H9 (cell line): Measurements from ENCODE around the gene OTX1. TPM values are rescaled to one million over a fixed set of nuclear protein-coding genes. Genes with fewer than 3 reads are reported as not detected.

Experiments
- DNase-seq: peaks from one replicate; pipeline ENCODE4 v3.0.0-alpha.2; 2017
- H2AFZ ChIP-seq: one replicate; pipeline ENCODE4 v1.6.1; 2013; ENCODE audit warnings: mild to moderate bottlenecking, low read length, control low read depth, moderate library complexity
- H2AK5ac ChIP-seq: 2 replicates; pipeline ENCODE4 v1.6.1; 2013; ENCODE audit warnings: low read length, control low read depth, mixed read lengths; ENCODE audit not compliant: insufficient read length
- H2BK120ac ChIP-seq: one replicate; pipeline ENCODE4 v1.6.1; 2013; ENCODE audit warnings: low read depth, mild to moderate bottlenecking, low read length, control low read depth, inconsistent platforms; ENCODE audit not compliant: poor library complexity, severe bottlenecking
- H2BK12ac ChIP-seq: 2 replicates; pipeline ENCODE4 v1.6.1; 2013; ENCODE audit warnings: low read length, control low read depth, mixed read lengths, low read depth; ENCODE audit not compliant: insufficient read length
- H2BK15ac ChIP-seq: 2 replicates; pipeline ENCODE4 v1.6.1; 2013; ENCODE audit warnings: low read depth, low read length, control low read depth
- H2BK20ac ChIP-seq: one replicate; pipeline ENCODE4 v1.6.1; 2013; ENCODE audit warnings: low read depth, mild to moderate bottlenecking, low read length, control low read depth, inconsistent platforms; ENCODE audit not compliant: poor library complexity, severe bottlenecking
- H2BK5ac ChIP-seq: 2 replicates; pipeline ENCODE4 v1.6.1; 2013; ENCODE audit warnings: low read length, control low read depth, mixed read lengths; ENCODE audit not compliant: insufficient read length
- H3K14ac ChIP-seq: 2 replicates; pipeline ENCODE4 v1.6.1; 2013; ENCODE audit warnings: low read length, control low read depth; ENCODE audit not compliant: insufficient read depth
- H3K18ac ChIP-seq: 2 replicates; pipeline ENCODE4 v1.6.1; 2013; ENCODE audit warnings: low read depth, mild to moderate bottlenecking, mixed read lengths, low read length, control low read depth; ENCODE audit not compliant: insufficient read length
- H3K23ac ChIP-seq: 2 replicates; pipeline ENCODE4 v1.6.1; 2013; ENCODE audit warnings: low read length, control low read depth, mixed read lengths, low read depth; ENCODE audit not compliant: insufficient read length
- H3K23me2 ChIP-seq: 2 replicates; pipeline ENCODE4 v1.6.1; 2013; ENCODE audit warnings: low read depth, mild to moderate bottlenecking, mixed read lengths, low read length, control low read depth; ENCODE audit not compliant: insufficient read length, poor library complexity, severe bottlenecking
- H3K27ac ChIP-seq: 2 replicates; pipeline ENCODE4 v1.5.1; 2013; ENCODE audit warnings: low read length, control low read depth, mixed read lengths, low read depth; ENCODE audit not compliant: insufficient read length
- H3K27me3 ChIP-seq: 2 replicates; pipeline ENCODE4 v1.6.1; 2013; ENCODE audit warnings: low read length, control low read depth, inconsistent platforms; ENCODE audit not compliant: insufficient read depth
- H3K4ac ChIP-seq: 2 replicates; pipeline ENCODE4 v1.6.1; 2013; ENCODE audit warnings: low read depth, mild to moderate bottlenecking, control low read depth, inconsistent platforms, low read length, moderate library complexity
- H3K4me1 ChIP-seq: 2 replicates; pipeline ENCODE4 v1.6.1; 2013; ENCODE audit warnings: low read length, control low read depth, inconsistent platforms; ENCODE audit not compliant: insufficient read depth
- H3K4me2 ChIP-seq: 2 replicates; pipeline ENCODE4 v1.6.1; 2013; ENCODE audit warnings: low read length, control low read depth, mixed read lengths; ENCODE audit not compliant: insufficient read length, insufficient read depth
- H3K56ac ChIP-seq: 2 replicates; pipeline ENCODE4 v1.6.1; 2013; ENCODE audit warnings: low read depth, mild to moderate bottlenecking, mixed read lengths, low read length, control low read depth; ENCODE audit not compliant: insufficient read length
- H3K79me1 ChIP-seq: 2 replicates; pipeline ENCODE4 v1.6.1; 2013; ENCODE audit warnings: low read depth, mild to moderate bottlenecking, moderate library complexity, low read length, control low read depth, inconsistent platforms; ENCODE audit not compliant: insufficient read depth, poor library complexity, severe bottlenecking
- H3K79me2 ChIP-seq: 2 replicates; pipeline ENCODE4 v1.6.1; 2013; ENCODE audit warnings: low read length, control low read depth, inconsistent platforms; ENCODE audit not compliant: insufficient read depth
- H3K9ac ChIP-seq: 2 replicates; pipeline ENCODE4 v1.6.1; 2013; ENCODE audit warnings: low read length, control low read depth, mixed read lengths; ENCODE audit not compliant: insufficient read length; ENCODE audit errors: extremely low read depth
- H3K9me3 ChIP-seq: one replicate; pipeline ENCODE4 v1.6.1; 2013; ENCODE audit warnings: low read depth, low read length, inconsistent platforms; ENCODE audit not compliant: control insufficient read depth
- H3T11ph ChIP-seq: one replicate; pipeline ENCODE4 v1.6.1; 2013; ENCODE audit warnings: mild to moderate bottlenecking, low read length, control low read depth, inconsistent platforms
- H4K20me1 ChIP-seq: one replicate; pipeline ENCODE4 v1.6.1; 2013; ENCODE audit not compliant: control insufficient read depth, insufficient read length, insufficient read depth
- H4K5ac ChIP-seq: 2 replicates; pipeline ENCODE4 v1.6.1; 2013; ENCODE audit warnings: low read depth, mild to moderate bottlenecking, mixed read lengths, low read length, control low read depth; ENCODE audit not compliant: insufficient read length
- H4K8ac ChIP-seq: replicated peaks from 2 replicates; pipeline ENCODE4 v1.6.1; 2013; ENCODE audit warnings: low read length, control low read depth, mixed read lengths, low read depth; ENCODE audit not compliant: insufficient read length
- H4K91ac ChIP-seq: 2 replicates; pipeline ENCODE4 v1.6.1; 2013; ENCODE audit warnings: low read depth, mild to moderate bottlenecking, moderate library complexity, mixed read lengths, low read length, control low read depth; ENCODE audit not compliant: insufficient read length
- H3K27ac Mint-ChIP-seq, 3 experiments: 2 replicates in 2 of 3; 3 replicates in 1 of 3; pipeline ENCODE4 v1.8.0; 2020 to 2021; ENCODE audit warnings: mixed read lengths in 3 of 3, mild to moderate bottlenecking in 1 of 3, moderate library complexity in 1 of 3
- H3K27me3 Mint-ChIP-seq: 2 replicates; pipeline ENCODE4 v1.8.0; 2021; ENCODE audit warnings: low read depth, mild to moderate bottlenecking, moderate library complexity, mixed read lengths
- H3K36me3 Mint-ChIP-seq, 3 experiments: 2 replicates in 2 of 3; 3 replicates in 1 of 3; pipeline ENCODE4 v1.8.0; 2020 to 2021; ENCODE audit warnings: low read depth in 3 of 3, mixed read lengths in 3 of 3; ENCODE audit not compliant: insufficient read depth in 1 of 3
- H3K4me1 Mint-ChIP-seq, 2 experiments: 2 replicates each; pipeline ENCODE4 v1.8.0; 2020; ENCODE audit warnings: mixed read lengths in 2 of 2
- H3K4me3 Mint-ChIP-seq, 2 experiments: 2 replicates in 1 of 2; 3 replicates in 1 of 2; pipeline ENCODE4 v1.8.0; 2020 to 2021; ENCODE audit warnings: mild to moderate bottlenecking in 2 of 2, mixed read lengths in 2 of 2, moderate library complexity in 1 of 2
- H3K9me3 Mint-ChIP-seq, 2 experiments: 2 replicates in 1 of 2; 3 replicates in 1 of 2; pipeline ENCODE4 v1.8.0; 2020; ENCODE audit warnings: mild to moderate bottlenecking in 2 of 2, mixed read lengths in 2 of 2, moderate library complexity in 1 of 2
- CTCF ChIP-seq: fragments of 200-600 bp; sonication (generic); conservative IDR thresholded peaks from 3 replicates; pipeline ENCODE4 v1.8.0; 2021; ENCODE audit warnings: antibody characterized with exemption, mild to moderate bottlenecking
- WGBS: extraction: QIAGEN DNeasy Blood & Tissue Kit; methylation state at CpG from one replicate; pipeline ENCODE4 v1.1.7; 2013; ENCODE audit warnings: missing lambda C conversion rate, low lambda C conversion rate, mixed read lengths; ENCODE audit not compliant: insufficient read length; ENCODE audit errors: extremely low coverage; 5-methylcytosine and 5-hydroxymethylcytosine counted together
- total RNA-seq: library from RNA; stranded (reverse); gene quantifications from 2 replicates; pipeline ENCODE4 v1.2.1, GENCODE V29; 2021

Gene OTX1
- total RNA-seq, 1 experiment from 2014 or later, result 0.13 TPM

DNA sequence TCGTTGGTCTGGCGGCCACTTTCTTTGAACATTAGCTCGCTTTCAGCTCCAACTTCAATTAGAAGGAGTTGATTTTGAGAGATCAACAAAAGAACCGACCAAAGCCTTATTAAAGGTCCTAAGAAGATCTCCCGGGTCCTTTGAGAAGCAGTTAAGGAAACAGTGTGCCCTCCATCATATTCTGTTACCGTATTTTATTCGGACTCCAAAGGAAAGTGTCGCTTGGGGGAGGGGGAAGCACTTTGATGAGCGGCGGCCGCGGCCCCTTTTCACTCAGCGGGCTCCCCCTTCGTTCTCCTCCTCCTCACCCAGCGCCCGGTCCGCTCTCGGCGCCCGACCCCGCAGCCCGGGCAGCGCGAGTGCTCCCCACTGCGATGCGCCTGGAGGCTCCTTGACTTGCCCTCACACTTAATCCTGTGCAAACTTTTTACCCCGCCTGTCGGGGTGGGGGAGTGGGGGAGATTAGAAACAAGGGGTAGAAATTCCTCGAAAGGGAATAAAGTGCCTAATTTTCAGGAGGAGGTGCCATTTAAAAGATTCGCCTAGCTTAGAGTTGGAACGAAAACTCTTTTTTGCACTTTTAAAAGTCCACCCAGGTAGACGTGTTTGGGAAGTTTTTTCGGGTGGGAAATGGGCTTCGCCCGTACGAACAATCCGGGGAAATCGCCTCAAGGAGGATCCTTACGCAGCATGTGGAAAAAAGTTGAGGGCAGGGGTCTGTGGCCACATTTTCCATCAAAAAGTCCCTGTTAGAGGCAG is 1.2 kb upstream of the OTX1 start:
- Histone ChIP-seq H3K4me1 (peaks cover 3% of the 10 kb centered on the region; the same call in 1 of the 2 replicates), H3K27me3 (peaks cover 49% of the 10 kb centered on the region), H2BK5ac (no peak overlapping the region), H3K23me2 (peaks cover 55% of the 10 kb centered on the region), H3T11ph (no peak overlapping the region), H2BK20ac (no peak overlapping the region), H2AFZ (no peak overlapping the region), H3K27ac (no peak overlapping the region), H3K9me3 (no peaks in the 10 kb centered on the region), H4K20me1 (peaks cover 5% of the 10 kb centered on the region), H3K56ac (no peak overlapping the region), H3K14ac (no peak overlapping the region), H3K79me1 (no peaks in the 10 kb centered on the region), H2BK12ac (no peak overlapping the region), H2BK15ac (no peak overlapping the region), H3K9ac (no peak overlapping the region), H3K79me2 (no peaks in the 10 kb centered on the region), H4K8ac (no peak overlapping the region), H3K4ac (no peak overlapping the region), H3K18ac (no peak overlapping the region), H4K91ac (no peak overlapping the region), H3K23ac (no peak overlapping the region), H3K4me2 (peak overlapping the region; percentile 66), H2AK5ac (no peak overlapping the region), H2BK120ac (no peak overlapping the region), H4K5ac (no peak overlapping the region)
- peak overlapping the region; percentile 65 to 86 for H3K4me3 Mint-ChIP-seq
- peaks cover 66 to 71% of the 10 kb centered on the region in 2 experiments for H3K4me1 Mint-ChIP-seq
- H3K36me3 Mint-ChIP-seq, result no peaks in the 10 kb centered on the region; a peak in 2 of 7 replicates
- no peak for TF ChIP-seq CTCF
- H3K27ac Mint-ChIP-seq, result peak overlapping the region in 1 of 3 experiments; percentile 16; a peak in 1 of 7 replicates
- H3K9me3 Mint-ChIP-seq, result peaks cover 0 to 2% of the 10 kb centered on the region in 2 experiments; a peak in 3 of 5 replicates
- H3K27me3 Mint-ChIP-seq, result peaks cover 95% of the 10 kb centered on the region
- no CpG with 5 or more reads among the region's 39 CpGs for WGBS
- peak; percentile 52 for DNase-seq
